Measurements from ENCODE around the gene HSPA9.

Gene HSPA9

DNA sequence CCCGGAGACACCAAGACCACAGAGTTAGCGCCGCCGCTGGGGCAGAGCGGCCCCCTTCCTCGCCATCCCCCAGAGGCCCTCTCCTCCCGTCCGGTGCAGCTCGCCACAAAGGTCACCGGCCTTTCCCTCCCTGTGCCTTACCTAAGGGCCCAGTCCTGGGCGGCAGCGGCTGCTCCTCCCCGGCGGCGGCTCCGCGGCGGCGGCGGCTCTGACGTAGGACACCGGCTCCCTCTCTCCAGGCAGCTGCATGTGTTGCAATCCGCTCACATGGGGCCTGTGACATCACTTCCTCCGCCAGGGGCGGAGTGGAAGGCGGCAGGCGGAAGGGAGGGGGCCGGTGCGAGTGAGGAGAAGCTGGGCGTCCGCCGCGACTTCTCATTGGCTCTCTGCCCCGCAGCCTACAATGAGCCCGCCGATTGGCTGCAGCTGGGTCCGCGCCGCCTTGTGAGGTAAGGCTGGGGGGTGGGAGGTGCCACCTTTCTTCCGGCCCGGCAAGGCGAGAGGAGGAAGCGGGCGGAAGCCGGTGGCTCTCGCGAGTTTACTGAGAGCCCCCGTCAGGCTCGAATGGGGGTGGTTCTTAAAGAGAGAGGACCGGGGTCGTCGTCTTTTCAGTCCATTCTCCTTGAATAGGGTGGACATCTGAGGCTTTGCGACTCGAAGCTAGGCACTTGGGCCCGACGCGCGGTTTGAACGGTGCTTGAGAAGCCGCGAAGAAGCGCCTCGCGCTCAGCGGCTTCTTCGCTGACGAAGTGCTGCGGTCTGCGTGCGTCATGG lies 32.1 kb downstream of the HSPA9 start, which contains the start of gene ETF1:
TSS of gene ETF1 (minus strand) at position 281 of the 774 bp plus-strand sequence. CDS start 318 bp downstream, outside the sequence.
- H3K4me3 ChIP-seq (ENCODE audit: control insufficient read depth, low read depth, low read length) = peak within 1 kb of the TSS; percentile 91
- TF ChIP-seq, protein P1, sequence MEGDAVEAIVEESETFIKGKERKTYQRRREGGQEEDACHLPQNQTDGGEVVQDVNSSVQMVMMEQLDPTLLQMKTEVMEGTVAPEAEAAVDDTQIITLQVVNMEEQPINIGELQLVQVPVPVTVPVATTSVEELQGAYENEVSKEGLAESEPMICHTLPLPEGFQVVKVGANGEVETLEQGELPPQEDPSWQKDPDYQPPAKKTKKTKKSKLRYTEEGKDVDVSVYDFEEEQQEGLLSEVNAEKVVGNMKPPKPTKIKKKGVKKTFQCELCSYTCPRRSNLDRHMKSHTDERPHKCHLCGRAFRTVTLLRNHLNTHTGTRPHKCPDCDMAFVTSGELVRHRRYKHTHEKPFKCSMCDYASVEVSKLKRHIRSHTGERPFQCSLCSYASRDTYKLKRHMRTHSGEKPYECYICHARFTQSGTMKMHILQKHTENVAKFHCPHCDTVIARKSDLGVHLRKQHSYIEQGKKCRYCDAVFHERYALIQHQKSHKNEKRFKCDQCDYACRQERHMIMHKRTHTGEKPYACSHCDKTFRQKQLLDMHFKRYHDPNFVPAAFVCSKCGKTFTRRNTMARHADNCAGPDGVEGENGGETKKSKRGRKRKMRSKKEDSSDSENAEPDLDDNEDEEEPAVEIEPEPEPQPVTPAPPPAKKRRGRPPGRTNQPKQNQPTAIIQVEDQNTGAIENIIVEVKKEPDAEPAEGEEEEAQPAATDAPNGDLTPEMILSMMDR (IDR thresholded peaks at IDR 0.05; ENCODE audit: control insufficient read depth, insufficient read depth, low read depth, low read length, missing control alignments) = no peak
- DNase-seq (ENCODE audit: low read depth) = peak; percentile 98

DNA sequence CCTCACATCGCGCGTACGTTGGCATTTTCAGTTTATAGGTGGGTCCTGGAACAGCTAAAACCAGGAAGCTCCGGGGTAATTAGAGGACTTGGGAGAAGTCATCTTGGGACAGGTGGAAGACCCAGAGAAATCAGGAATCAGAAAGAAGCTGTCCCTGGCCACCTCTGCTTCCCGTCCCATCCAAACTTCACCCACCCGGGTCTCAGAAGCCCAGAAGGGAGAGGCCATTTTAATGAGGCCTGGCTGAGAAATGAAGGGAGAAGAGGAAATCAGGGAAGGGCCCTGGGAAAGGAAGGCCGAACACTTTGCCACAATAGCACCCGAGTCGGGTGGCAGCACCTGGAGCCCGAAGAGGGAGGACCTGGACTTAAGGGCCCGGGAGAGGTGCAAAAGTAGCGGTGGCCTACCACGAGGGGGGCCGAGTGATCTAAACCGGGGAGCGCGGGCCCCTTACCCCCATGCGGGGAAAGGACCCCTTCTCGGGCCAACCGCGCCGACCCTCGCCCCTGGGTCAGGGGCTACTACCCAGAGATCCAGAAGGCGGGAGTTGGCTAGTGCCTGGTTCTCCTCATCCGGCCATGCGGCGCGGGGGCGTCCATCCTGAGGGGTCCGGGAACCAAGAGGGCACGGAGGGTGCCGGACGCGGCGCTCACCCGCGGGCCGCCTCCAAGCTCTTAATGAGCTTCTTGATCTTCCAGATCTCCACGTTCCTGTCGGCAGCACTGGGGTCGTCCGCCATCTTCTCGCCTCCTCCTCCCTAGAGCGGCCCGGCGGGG lies 32.8 kb downstream of the HSPA9 start:
- no peak for DNase-seq (ENCODE audit: low read depth)
- peak overlapping the region; percentile 91 for H3K4me3 ChIP-seq (ENCODE audit: control insufficient read depth, low read depth, low read length)
- TF ChIP-seq, protein P1 (IDR thresholded peaks at IDR 0.05; ENCODE audit: control insufficient read depth, insufficient read depth, low read depth, low read length, missing control alignments) = no peak

DNA sequence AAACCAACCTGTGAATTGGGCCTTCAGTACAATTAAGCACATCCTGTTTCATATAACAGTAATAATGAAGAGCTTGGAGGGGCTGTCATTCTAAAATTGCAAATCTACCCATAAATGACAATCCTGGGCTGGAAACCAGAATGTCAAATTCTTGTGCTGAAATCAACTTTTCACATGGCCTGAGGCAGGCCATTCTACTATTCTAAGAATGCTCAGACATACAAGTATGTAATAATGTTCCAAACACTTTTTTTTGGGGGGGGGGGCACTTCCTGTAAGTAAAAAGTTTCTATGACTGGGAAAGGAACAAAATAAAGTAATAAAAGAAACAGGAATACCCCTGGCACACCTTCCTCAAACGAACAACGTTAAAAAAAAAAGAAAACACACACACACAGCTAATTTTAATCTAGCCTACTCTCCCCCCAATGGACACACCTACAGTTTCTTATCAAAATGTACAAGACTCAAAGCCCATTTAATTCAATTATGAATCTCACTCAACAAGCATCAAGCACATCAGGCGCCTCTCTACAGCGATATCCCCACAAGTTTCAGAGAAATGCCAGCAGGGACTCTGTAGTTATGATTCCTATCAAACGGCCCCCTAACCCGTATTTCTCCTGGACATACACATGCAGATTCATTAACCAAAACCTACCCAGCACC lies 33.6 kb downstream of the HSPA9 start:
- H3K4me3 ChIP-seq (ENCODE audit: control insufficient read depth, low read depth, low read length) = peak overlapping the region; percentile 91
- TF ChIP-seq, protein P1 (IDR thresholded peaks at IDR 0.05; ENCODE audit: control insufficient read depth, insufficient read depth, low read depth, low read length, missing control alignments) = no peak
- DNase-seq (ENCODE audit: low read depth) = no peak

DNA sequence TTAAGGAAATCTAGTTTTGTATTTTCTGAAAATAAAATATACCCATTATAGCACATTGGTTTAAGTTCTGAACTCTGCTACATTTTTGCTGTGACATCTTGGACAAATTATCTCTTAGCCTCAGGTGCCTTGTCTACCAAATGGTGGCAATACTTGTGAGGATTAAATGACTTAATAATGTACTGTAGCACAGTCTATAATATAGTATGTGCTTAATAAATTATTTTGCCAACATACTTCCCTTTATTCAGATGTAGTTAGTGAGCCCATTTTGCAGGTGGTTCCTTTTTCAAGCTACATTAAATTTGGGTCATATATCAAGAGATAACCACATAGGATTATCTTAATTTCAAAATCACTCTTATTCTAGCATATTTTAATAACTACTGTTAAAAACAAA lies 35.4 kb downstream of the HSPA9 start:
- no peak for DNase-seq (ENCODE audit: low read depth)
- no peak overlapping the region for H3K4me3 ChIP-seq (ENCODE audit: control insufficient read depth, low read depth, low read length)
- TF ChIP-seq, protein P1 (IDR thresholded peaks at IDR 0.05; ENCODE audit: control insufficient read depth, insufficient read depth, low read depth, low read length, missing control alignments) = no peak

DNA sequence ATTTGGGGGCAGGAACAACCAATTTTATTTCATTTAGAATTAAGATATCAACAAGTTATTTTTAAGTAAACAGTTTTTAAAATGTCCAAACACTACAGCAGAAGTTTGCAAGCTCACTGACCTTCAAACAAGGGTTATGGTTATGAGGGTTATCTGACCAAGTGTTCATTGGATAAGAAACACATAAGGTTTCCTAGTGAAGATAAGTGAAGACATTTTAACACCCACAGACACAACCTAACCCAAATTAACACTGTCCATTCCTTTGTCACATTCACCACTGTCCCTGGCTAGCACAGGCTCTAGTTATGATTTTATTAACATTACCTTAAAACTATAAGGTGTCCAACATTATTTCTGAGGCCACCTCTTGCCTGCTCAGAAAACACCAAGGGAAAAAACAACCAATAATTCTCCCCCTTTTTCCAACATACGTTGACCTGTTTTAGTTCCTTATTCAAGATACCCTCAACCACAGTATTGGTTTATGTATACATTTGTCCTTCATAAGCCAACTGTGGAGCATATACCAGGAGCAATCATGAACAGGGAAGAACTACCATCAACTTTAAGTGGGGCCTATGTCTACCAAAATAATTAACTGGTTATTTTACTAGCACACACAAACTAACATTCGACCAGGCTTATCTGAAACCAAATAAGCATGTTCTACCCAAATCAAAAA lies 36.1 kb downstream of the HSPA9 start:
- TF ChIP-seq, protein P1 (IDR thresholded peaks at IDR 0.05; ENCODE audit: control insufficient read depth, insufficient read depth, low read depth, low read length, missing control alignments) = no peak
- no peak for DNase-seq (ENCODE audit: low read depth)
- H3K4me3 ChIP-seq (ENCODE audit: control insufficient read depth, low read depth, low read length) = no peak overlapping the region

Measured in AG09309 (cell line).